K562 (cell line): Measurements from ENCODE around the gene HLA-F. TPM values are rescaled to one million over a fixed set of nuclear protein-coding genes. Genes with fewer than 3 reads are reported as not detected.
A peak's percentile ranks its signal among the peaks of the same experiment; 100 is the strongest.

ENCODE experiments used
- ATAC-seq: fragments of 200-7000 bp; cut with Tn5 transposase; 3 replicates; pipeline ENCODE4 v1.9.1; 2020; ENCODE audit warnings: moderate library complexity
- BruUV-seq: library from RNA; stranded (reverse); fragments of 400-500 nt; replicated peaks from 2 replicates; lab custom pipeline; 2021; lab: Mats Ljungman, UMichigan
- CTCF ChIA-PET: fragments of 300-600 bp; formaldehyde crosslinking; extraction: SDS; loops from one replicate; lab custom pipeline; 2021; ENCODE audit warnings: low intra/inter-chr PET ratio; lab: Yijun Ruan, JAX
- POLR2A ChIA-PET: fragments of 300-600, 350-650 bp; sonication (Branson Sonifier 250); formaldehyde crosslinking; extraction: SDS; loops from one replicate; lab custom pipeline; 2021; ENCODE audit warnings: antibody characterized with exemption, inconsistent platforms; lab: Yijun Ruan, JAX
- DNase-seq, 4 experiments: peaks; one replicate each; pipeline versions ENCODE4 v3.0.0 to v3.0.0-alpha.2; 2011 to 2018; ENCODE audit warnings: low spot score in 3 of 4, mixed read lengths in 3 of 4; ENCODE audit errors: extremely low read depth in 1 of 4
- FAIRE-seq: peaks from 2 replicates; lab custom pipeline; 2011; peaks lifted over from hg19 to GRCh38; lab: Jason Lieb, UNC
- H2AFZ ChIP-seq: 2 replicates; pipeline ENCODE4 v1.6.0; 2011; ENCODE audit warnings: low read depth, low read length, control low read depth, inconsistent platforms
- H3K27ac ChIP-seq: fragments of 200-600 bp; 3 replicates; pipeline ENCODE4 v1.8.0; 2011; ENCODE audit warnings: low read depth, mild to moderate bottlenecking, control low read depth, inconsistent platforms, low read length, moderate library complexity, mixed read lengths; ENCODE audit errors: extremely low read depth
- H3K27me3 ChIP-seq, 2 experiments: fragments of 300-600 bp in 1 of 2; 2 replicates in 1 of 2; 3 replicates in 1 of 2; pipeline versions ENCODE4 v1.6.0 to v1.8.0; 2011; ENCODE audit warnings: inconsistent platforms in 2 of 2, low read length in 2 of 2, mild to moderate bottlenecking in 1 of 2, mixed read lengths in 1 of 2, moderate library complexity in 1 of 2; ENCODE audit not compliant: control insufficient read depth in 2 of 2, insufficient read depth in 2 of 2
- H3K36me3 ChIP-seq: fragments of 300-600 bp; 3 replicates; pipeline ENCODE4 v1.8.0; 2011; ENCODE audit warnings: mild to moderate bottlenecking, low read length, inconsistent platforms; ENCODE audit not compliant: control insufficient read depth, insufficient read depth
- H3K4me1 ChIP-seq, 2 experiments: fragments of 200-600 bp in 1 of 2; replicated peaks in 1 of 2; 2 replicates in 1 of 2; 3 replicates in 1 of 2; pipeline versions ENCODE4 v1.5.1 to v1.8.0; 2011; ENCODE audit warnings: inconsistent platforms in 2 of 2, low read length in 2 of 2, mild to moderate bottlenecking in 1 of 2, mixed read lengths in 1 of 2, moderate library complexity in 1 of 2; ENCODE audit not compliant: control insufficient read depth in 2 of 2, insufficient read depth in 2 of 2
- H3K4me2 ChIP-seq: 2 replicates; pipeline ENCODE4 v1.6.1; 2011; ENCODE audit warnings: low read length, control low read depth, inconsistent platforms, mixed read lengths; ENCODE audit not compliant: insufficient read depth
- H3K4me3 ChIP-seq: fragments of 200-600 bp; sonication (generic), shearing (Covaris generic); 2 replicates; pipeline ENCODE4 v1.5.1; 2016; ENCODE audit warnings: control low read depth, inconsistent platforms
- H3K79me2 ChIP-seq: fragments of 200-600 bp; 3 replicates; pipeline ENCODE4 v1.8.0; 2011; ENCODE audit warnings: low read length, inconsistent platforms; ENCODE audit not compliant: control insufficient read depth, insufficient read depth
- H3K9ac ChIP-seq, 2 experiments: 2 replicates each; pipeline versions ENCODE4 v1.6.0 to v1.6.1; 2011; ENCODE audit warnings: low read depth in 2 of 2, low read length in 2 of 2, control low read depth in 1 of 2, inconsistent platforms in 1 of 2, mild to moderate bottlenecking in 1 of 2, mixed read lengths in 1 of 2; ENCODE audit not compliant: insufficient read depth in 1 of 2
- H3K9me1 ChIP-seq: one replicate; pipeline ENCODE4 v1.6.0; 2011; ENCODE audit warnings: inconsistent platforms, mild to moderate bottlenecking, low read length, moderate library complexity; ENCODE audit not compliant: control insufficient read depth, insufficient read depth
- H3K9me3 ChIP-seq: replicated peaks from 2 replicates; pipeline ENCODE4 v1.5.1; 2011; ENCODE audit warnings: low read depth, low read length, inconsistent platforms; ENCODE audit not compliant: control insufficient read depth, insufficient read depth
- H4K20me1 ChIP-seq: replicated peaks from 2 replicates; pipeline ENCODE4 v1.6.1; 2011; ENCODE audit warnings: low read length, inconsistent platforms, mixed read lengths; ENCODE audit not compliant: control insufficient read depth, insufficient read depth
- ASH1L ChIP-seq: fragments of 450-650 bp; IDR thresholded peaks from 2 replicates; pipeline ENCODE4 v1.6.1; 2018; ENCODE audit warnings: borderline replicate concordance, mild to moderate bottlenecking, low read depth; ENCODE audit not compliant: partially characterized antibody
- CCNT2 ChIP-seq: IDR thresholded peaks from 2 replicates; pipeline ENCODE4 v1.6.1; 2011; ENCODE audit warnings: borderline replicate concordance, low read depth, mild to moderate bottlenecking, moderate library complexity, mixed read lengths, low read length; ENCODE audit not compliant: insufficient read length; ENCODE audit errors: extremely low read depth
- CTCF ChIP-seq, 3 experiments: IDR thresholded peaks in 2 of 3; conservative IDR thresholded peaks in 1 of 3; 2 replicates each; pipeline ENCODE4 v1.5.1; 2011 to 2012; ENCODE audit warnings: low read length in 3 of 3, mild to moderate bottlenecking in 3 of 3, control low read depth in 2 of 3, improper control_type of control experiment in 1 of 3, inconsistent platforms in 1 of 3, low read depth in 1 of 3, mixed read lengths in 1 of 3, moderate library complexity in 1 of 3; ENCODE audit not compliant: insufficient read depth in 2 of 3
- NR0B1 ChIP-seq: fragments of 450-650 bp; IDR thresholded peaks from one replicate; pipeline ENCODE4 v1.6.1; 2018; ENCODE audit warnings: mild to moderate bottlenecking, moderate library complexity; ENCODE audit not compliant: partially characterized antibody
- NR3C1 ChIP-seq: sonication (generic); formaldehyde crosslinking; IDR thresholded peaks from 2 replicates; pipeline ENCODE4 v1.8.1; 2022; ENCODE audit warnings: missing genetic modification reagents
- TBP ChIP-seq: optimal IDR thresholded peaks from 2 replicates; pipeline ENCODE3; 2011; ENCODE audit warnings: low read depth, low read length, improper control_type of control experiment
- ZFP91 ChIP-seq: sonication (generic); formaldehyde crosslinking; IDR thresholded peaks from 2 replicates; pipeline ENCODE4 v1.8.0; 2022; ENCODE audit warnings: mild to moderate bottlenecking, missing genetic modification reagents
- WGBS: fragments of 100-300 bp; shearing (Covaris generic); methylation state at CpG from one replicate; pipeline ENCODE4 v1.1.6; 2016; ENCODE audit warnings: low coverage, mixed read lengths; ENCODE audit not compliant: insufficient coverage; ENCODE audit errors: missing lambda C conversion rate; 5-methylcytosine and 5-hydroxymethylcytosine counted together
- in situ Hi-C: fragments of 300-500 bp; cut with MboI; formaldehyde crosslinking; loops from 4 replicates; pipeline ENCODE4 v1.15.0; 2018; ENCODE audit warnings: inconsistent platforms, mixed read lengths
- intact Hi-C: fragments of 100-400 bp; cut with micrococcal nuclease; formaldehyde crosslinking; loops from 2 replicates; pipeline ENCODE4 v1.14.2; 2022
- polyA plus RNA-seq, 8 experiments: library from polyadenylated mRNA; depleted of rRNA in 4 of 8; stranded (reverse) in 5 of 8; unstranded in 3 of 8; fragments of >200 nt; fragmentation: Nextera tagmentation in 2 of 8; fragmentation: Illumina TruSeq in 1 of 8; extraction: Ambion mirVana in 2 of 8; extraction: Trizol in 1 of 8; gene quantifications; 2 replicates each; pipeline versions ENCODE4 v1.2.1 to v1.2.3, GENCODE V29; 2011 to 2014; ENCODE audit warnings: inconsistent platforms in 1 of 8, missing spikeins in 1 of 8
- total RNA-seq, 7 experiments: library from RNA; depleted of rRNA in 6 of 7; stranded (reverse); fragments of >200 nt in 6 of 7; fragmentation: Illumina TruSeq in 2 of 7; extraction: Trizol in 2 of 7; gene quantifications; 2 replicates each; pipeline versions ENCODE4 v1.2.1 to v1.2.3, GENCODE V29; 2011 to 2021; ENCODE audit warnings: low replicate concordance in 1 of 7

HLA-F gene
- total and polyA plus RNA-seq, 9 of the 15 experiments (the other 6 are each of a cell fraction or from before 2014, with no cell fraction given) = 0.40 to 0.76 (median 0.46) TPM; not detected in 6

- Histone ChIP-seq H3K27me3 (peaks cover 2 to 28% of the 10 kb centered on the region in 2 experiments; a peak in 2 of 5 replicates), H3K4me1 (no peaks in the 10 kb centered on the region), H3K4me3 (no peak overlapping the region), H3K4me2 (no peak overlapping the region), H3K9me3 (no peaks in the 10 kb centered on the region; the same call in 1 of the 2 replicates), H3K36me3 (no peaks in the 10 kb centered on the region), H4K20me1 (no peaks in the 10 kb centered on the region)
- in situ Hi-C loops (loop anchor here (10.0 to 25.0 kb wide), 2 partner anchors 107 to 275 kb away; partner anchors contain the start of gene HLA-G), intact Hi-C loops (loop anchor here (10.0 kb wide), 1 partner anchor 285 kb away; no protein-coding TSS in a partner anchor)
- ChIA-PET CTCF (no interaction called here), POLR2A (no interaction called here)
- DNase-seq = no peak
- no peak for TF ChIP-seq NR0B1
- no peak for TF ChIP-seq NR3C1 (CRISPR knock-in tag)
- TF ChIP-seq TBP = no peak
- TF ChIP-seq ASH1L = no peak
- TF ChIP-seq CTCF (IDR thresholded peaks at IDR 0.05 in 2 of 3, conservative IDR thresholded peaks at IDR 0.05 in 1 of 3; ENCODE audit: insufficient read depth in 2 of 3, low read depth in 1 of 3, low read length in 3 of 3) = peak in 1 of 3 experiments; percentile 29; a peak in 2 of 6 replicates
- no peak for TF ChIP-seq CCNT2
- no peak for TF ChIP-seq ZFP91 (CRISPR knock-in tag)
- TF ChIP-seq, all 486 proteins: peak for 1
- Histone ChIP-seq H3K79me2 (no peaks in the 10 kb centered on the region), H3K9me1 (no peaks in the 10 kb centered on the region), H3K27ac (no peak overlapping the region), H2AFZ (no peak overlapping the region), H3K9ac (no peak overlapping the region)
- no peak for ATAC-seq
- no TSS peak for BruUV-seq
- under 1% methylated on average over 6 of the region's 6 CpGs for WGBS
- FAIRE-seq = no peak
These were observed 6.6 kb downstream of the HLA-F start for GRCh38 chr6:29729774-29730328.
